Measurements from ENCODE around the gene HARBI1.
A peak's percentile ranks its signal among the peaks of the same experiment; 100 is the strongest.

DNA sequence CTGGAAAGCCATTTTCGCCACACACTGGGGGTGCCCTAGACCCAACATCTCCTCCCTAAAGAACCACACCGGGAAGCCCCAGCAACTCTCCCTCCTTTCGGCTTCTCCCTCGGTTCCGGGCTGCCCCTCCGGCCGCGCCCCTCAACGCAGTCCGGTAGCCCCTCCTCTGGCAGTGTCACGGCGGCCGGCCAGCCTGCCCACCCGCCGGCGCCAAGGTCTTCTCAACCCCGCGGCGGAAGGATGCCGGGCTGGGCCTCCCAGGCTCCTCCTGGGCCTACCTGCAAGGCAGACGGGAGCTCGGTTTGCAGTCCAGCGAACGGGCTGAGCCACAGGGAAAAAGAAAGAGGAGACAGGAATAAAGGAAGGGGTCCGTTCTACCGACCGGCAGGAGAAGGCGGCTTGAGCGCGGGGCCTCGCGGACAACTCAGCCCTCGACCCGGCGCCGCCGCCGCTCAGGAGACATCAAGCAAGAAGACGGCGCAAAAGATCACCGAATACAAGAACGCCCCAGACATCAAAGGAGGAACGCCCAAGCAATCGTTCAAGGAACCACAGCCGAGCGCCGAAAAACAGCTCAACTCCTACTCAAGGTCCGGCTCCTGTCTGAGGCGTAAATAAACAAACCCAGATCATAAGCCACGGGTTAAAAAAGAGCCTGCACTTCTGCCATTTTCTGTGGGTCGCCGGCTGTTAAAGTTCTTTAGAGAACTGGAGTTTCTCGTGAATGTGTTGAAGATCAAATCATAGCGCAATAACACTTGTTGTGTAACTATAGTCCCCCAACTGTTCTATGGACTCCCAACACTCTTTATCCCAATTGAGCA lies 23.3 kb downstream of the HARBI1 start, which contains the start of gene AMBRA1:
- TF ChIP-seq, protein P1, sequence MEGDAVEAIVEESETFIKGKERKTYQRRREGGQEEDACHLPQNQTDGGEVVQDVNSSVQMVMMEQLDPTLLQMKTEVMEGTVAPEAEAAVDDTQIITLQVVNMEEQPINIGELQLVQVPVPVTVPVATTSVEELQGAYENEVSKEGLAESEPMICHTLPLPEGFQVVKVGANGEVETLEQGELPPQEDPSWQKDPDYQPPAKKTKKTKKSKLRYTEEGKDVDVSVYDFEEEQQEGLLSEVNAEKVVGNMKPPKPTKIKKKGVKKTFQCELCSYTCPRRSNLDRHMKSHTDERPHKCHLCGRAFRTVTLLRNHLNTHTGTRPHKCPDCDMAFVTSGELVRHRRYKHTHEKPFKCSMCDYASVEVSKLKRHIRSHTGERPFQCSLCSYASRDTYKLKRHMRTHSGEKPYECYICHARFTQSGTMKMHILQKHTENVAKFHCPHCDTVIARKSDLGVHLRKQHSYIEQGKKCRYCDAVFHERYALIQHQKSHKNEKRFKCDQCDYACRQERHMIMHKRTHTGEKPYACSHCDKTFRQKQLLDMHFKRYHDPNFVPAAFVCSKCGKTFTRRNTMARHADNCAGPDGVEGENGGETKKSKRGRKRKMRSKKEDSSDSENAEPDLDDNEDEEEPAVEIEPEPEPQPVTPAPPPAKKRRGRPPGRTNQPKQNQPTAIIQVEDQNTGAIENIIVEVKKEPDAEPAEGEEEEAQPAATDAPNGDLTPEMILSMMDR (IDR thresholded peaks at IDR 0.05): peak in 1 of 6 experiments; percentile 4
- peak in 1 of 2 donors; percentile 60 for TF ChIP-seq POLR2A (IDR thresholded peaks at IDR 0.05)
